Measurements from ENCODE around the gene CD80. TPM values are rescaled to one million over a fixed set of nuclear protein-coding genes. Genes with fewer than 3 reads are reported as not detected.

CD80 gene
- total RNA-seq, 2 experiments from 2014 or later: 0.17 to 0.41 TPM

DNA sequence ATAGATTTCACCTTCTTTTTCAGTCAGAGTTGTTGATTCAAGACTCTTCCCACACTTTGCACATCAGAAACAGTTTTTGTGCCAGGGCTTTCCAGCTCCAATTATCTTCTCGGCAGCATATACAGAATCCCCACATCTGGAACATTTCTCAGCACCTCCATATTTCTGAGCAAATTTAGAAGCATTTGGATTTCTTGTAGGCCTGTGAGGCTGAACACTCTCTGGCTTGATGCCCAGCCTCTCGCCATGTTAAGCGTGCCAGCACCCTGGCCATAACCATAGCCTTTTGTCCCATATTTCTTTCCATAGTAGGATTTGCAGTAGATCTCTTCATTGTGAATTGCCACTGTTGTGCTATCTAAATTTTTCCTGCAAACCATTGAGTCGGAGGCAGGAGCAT lies 28.3 kb downstream of the CD80 start:
- DNase-seq (no peak), ATAC-seq (ENCODE audit: poor library complexity) (no peak)
- intact Hi-C loops (cut with DNase I, micrococcal nuclease): no loop called here
- H3K36me3 Mint-ChIP-seq (ENCODE audit: low read depth): peaks cover 3% of the 10 kb centered on the region
- H3K27me3 ChIP-seq (ENCODE audit: control insufficient read depth in 1 of 2, insufficient read depth in 2 of 2, low read length in 2 of 2): no peaks in the 10 kb centered on the region
- no peaks in the 10 kb centered on the region for H3K9me3 ChIP-seq (ENCODE audit: control insufficient read depth in 1 of 2, insufficient read depth in 1 of 2, low read length in 2 of 2)
- H3K27ac ChIP-seq (ENCODE audit: low read depth in 1 of 2, low read length in 2 of 2): no peak overlapping the region
- H3K4me1 Mint-ChIP-seq (ENCODE audit: low read depth): no peaks in the 10 kb centered on the region
- no peaks in the 10 kb centered on the region for H3K27me3 Mint-ChIP-seq
- CTCF ChIA-PET: no interaction called here
- no peak overlapping the region for H3K4me3 Mint-ChIP-seq
- H3K27ac Mint-ChIP-seq: no peak overlapping the region
- no peaks in the 10 kb centered on the region for H3K4me1 ChIP-seq (ENCODE audit: insufficient read depth, low read length)
- TF ChIP-seq, protein P1, sequence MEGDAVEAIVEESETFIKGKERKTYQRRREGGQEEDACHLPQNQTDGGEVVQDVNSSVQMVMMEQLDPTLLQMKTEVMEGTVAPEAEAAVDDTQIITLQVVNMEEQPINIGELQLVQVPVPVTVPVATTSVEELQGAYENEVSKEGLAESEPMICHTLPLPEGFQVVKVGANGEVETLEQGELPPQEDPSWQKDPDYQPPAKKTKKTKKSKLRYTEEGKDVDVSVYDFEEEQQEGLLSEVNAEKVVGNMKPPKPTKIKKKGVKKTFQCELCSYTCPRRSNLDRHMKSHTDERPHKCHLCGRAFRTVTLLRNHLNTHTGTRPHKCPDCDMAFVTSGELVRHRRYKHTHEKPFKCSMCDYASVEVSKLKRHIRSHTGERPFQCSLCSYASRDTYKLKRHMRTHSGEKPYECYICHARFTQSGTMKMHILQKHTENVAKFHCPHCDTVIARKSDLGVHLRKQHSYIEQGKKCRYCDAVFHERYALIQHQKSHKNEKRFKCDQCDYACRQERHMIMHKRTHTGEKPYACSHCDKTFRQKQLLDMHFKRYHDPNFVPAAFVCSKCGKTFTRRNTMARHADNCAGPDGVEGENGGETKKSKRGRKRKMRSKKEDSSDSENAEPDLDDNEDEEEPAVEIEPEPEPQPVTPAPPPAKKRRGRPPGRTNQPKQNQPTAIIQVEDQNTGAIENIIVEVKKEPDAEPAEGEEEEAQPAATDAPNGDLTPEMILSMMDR (IDR thresholded peaks at IDR 0.05): no peak
- no peaks in the 10 kb centered on the region for H3K9me3 Mint-ChIP-seq
- POLR2A ChIA-PET: no interaction called here
- no peaks in the 10 kb centered on the region for H3K36me3 ChIP-seq (ENCODE audit: insufficient read depth, low read length)
- no peak overlapping the region for H3K4me3 ChIP-seq (ENCODE audit: low read length)

DNA sequence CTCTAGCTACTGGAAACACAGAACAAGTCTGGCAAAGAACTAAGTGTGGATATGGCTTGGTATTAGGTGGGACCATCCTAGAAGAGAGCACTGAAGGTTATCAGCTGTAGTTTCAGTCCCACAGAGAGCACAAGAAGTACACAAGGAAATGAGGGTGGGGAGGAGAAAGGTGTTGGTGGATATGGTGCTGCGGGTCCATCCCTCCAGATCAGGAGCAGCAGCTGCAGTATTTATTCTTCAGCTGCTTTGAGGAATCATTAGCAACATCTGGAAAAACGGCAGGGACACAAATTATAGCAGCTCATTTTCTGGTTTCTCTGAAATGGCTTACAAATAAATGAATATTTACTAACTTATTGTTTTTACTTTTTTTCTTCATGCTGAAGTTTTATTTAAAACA lies 29.0 kb downstream of the CD80 start:
- no peak overlapping the region for H3K27ac Mint-ChIP-seq
- peaks cover 1% of the 10 kb centered on the region for H3K36me3 ChIP-seq (ENCODE audit: insufficient read depth, low read length)
- peaks cover 5% of the 10 kb centered on the region for H3K36me3 Mint-ChIP-seq (ENCODE audit: low read depth)
- H3K9me3 ChIP-seq (ENCODE audit: control insufficient read depth in 1 of 2, insufficient read depth in 1 of 2, low read length in 2 of 2): no peaks in the 10 kb centered on the region
- no peak for ATAC-seq (ENCODE audit: poor library complexity)
- TF ChIP-seq, protein P1 (IDR thresholded peaks at IDR 0.05): no peak
- no peak overlapping the region for H3K4me3 Mint-ChIP-seq
- POLR2A ChIA-PET: no interaction called here
- H3K4me1 Mint-ChIP-seq (ENCODE audit: low read depth): no peaks in the 10 kb centered on the region
- intact Hi-C loops (cut with DNase I, micrococcal nuclease): no loop called here
- no peaks in the 10 kb centered on the region for H3K9me3 Mint-ChIP-seq
- H3K27me3 ChIP-seq (ENCODE audit: control insufficient read depth in 1 of 2, insufficient read depth in 2 of 2, low read length in 2 of 2): no peaks in the 10 kb centered on the region
- H3K27ac ChIP-seq (ENCODE audit: low read depth in 1 of 2, low read length in 2 of 2): no peak overlapping the region
- no peak for DNase-seq
- no peaks in the 10 kb centered on the region for H3K4me1 ChIP-seq (ENCODE audit: insufficient read depth, low read length)
- H3K4me3 ChIP-seq (ENCODE audit: low read length): no peak overlapping the region
- no peaks in the 10 kb centered on the region for H3K27me3 Mint-ChIP-seq
- CTCF ChIA-PET: no interaction called here

GRCh38 chr3:119529883-119530282 lies 29.5 kb downstream of the CD80 start:
- H3K36me3 Mint-ChIP-seq (ENCODE audit: low read depth): peaks cover 11% of the 10 kb centered on the region
- H3K27ac Mint-ChIP-seq: no peak overlapping the region
- intact Hi-C loops (cut with DNase I, micrococcal nuclease): no loop called here
- no peak for DNase-seq
- Histone ChIP-seq H3K4me3 (ENCODE audit: low read length) (no peak overlapping the region), H3K27ac (ENCODE audit: low read depth in 1 of 2, low read length in 2 of 2) (no peak overlapping the region), H3K27me3 (ENCODE audit: control insufficient read depth in 1 of 2, insufficient read depth in 2 of 2, low read length in 2 of 2) (no peaks in the 10 kb centered on the region), H3K36me3 (ENCODE audit: insufficient read depth, low read length) (peaks cover 2% of the 10 kb centered on the region), H3K4me1 (ENCODE audit: insufficient read depth, low read length) (no peaks in the 10 kb centered on the region), H3K9me3 (ENCODE audit: control insufficient read depth in 1 of 2, insufficient read depth in 1 of 2, low read length in 2 of 2) (no peaks in the 10 kb centered on the region)
- no peak for ATAC-seq (ENCODE audit: poor library complexity)
- H3K27me3 Mint-ChIP-seq: no peaks in the 10 kb centered on the region
- TF ChIP-seq, protein P1 (IDR thresholded peaks at IDR 0.05): no peak
- no peak overlapping the region for H3K4me3 Mint-ChIP-seq
- no peaks in the 10 kb centered on the region for H3K4me1 Mint-ChIP-seq (ENCODE audit: low read depth)
- ChIA-PET POLR2A (no interaction called here), CTCF (no interaction called here)
- H3K9me3 Mint-ChIP-seq: no peaks in the 10 kb centered on the region

Measured in CD4-positive, alpha-beta T cell (primary cell).